Measurements from ENCODE around the gene FAM186B.

GRCh38 chr12:49564686-49565405 lies 40.6 kb downstream of the FAM186B start:
- TF ChIP-seq, protein P1, sequence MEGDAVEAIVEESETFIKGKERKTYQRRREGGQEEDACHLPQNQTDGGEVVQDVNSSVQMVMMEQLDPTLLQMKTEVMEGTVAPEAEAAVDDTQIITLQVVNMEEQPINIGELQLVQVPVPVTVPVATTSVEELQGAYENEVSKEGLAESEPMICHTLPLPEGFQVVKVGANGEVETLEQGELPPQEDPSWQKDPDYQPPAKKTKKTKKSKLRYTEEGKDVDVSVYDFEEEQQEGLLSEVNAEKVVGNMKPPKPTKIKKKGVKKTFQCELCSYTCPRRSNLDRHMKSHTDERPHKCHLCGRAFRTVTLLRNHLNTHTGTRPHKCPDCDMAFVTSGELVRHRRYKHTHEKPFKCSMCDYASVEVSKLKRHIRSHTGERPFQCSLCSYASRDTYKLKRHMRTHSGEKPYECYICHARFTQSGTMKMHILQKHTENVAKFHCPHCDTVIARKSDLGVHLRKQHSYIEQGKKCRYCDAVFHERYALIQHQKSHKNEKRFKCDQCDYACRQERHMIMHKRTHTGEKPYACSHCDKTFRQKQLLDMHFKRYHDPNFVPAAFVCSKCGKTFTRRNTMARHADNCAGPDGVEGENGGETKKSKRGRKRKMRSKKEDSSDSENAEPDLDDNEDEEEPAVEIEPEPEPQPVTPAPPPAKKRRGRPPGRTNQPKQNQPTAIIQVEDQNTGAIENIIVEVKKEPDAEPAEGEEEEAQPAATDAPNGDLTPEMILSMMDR (IDR thresholded peaks at IDR 0.05): no peak
- no peak for TF ChIP-seq POLR2A (IDR thresholded peaks at IDR 0.05)
